ENCODE data around the gene CDIPT.

CDIPT gene

DNA sequence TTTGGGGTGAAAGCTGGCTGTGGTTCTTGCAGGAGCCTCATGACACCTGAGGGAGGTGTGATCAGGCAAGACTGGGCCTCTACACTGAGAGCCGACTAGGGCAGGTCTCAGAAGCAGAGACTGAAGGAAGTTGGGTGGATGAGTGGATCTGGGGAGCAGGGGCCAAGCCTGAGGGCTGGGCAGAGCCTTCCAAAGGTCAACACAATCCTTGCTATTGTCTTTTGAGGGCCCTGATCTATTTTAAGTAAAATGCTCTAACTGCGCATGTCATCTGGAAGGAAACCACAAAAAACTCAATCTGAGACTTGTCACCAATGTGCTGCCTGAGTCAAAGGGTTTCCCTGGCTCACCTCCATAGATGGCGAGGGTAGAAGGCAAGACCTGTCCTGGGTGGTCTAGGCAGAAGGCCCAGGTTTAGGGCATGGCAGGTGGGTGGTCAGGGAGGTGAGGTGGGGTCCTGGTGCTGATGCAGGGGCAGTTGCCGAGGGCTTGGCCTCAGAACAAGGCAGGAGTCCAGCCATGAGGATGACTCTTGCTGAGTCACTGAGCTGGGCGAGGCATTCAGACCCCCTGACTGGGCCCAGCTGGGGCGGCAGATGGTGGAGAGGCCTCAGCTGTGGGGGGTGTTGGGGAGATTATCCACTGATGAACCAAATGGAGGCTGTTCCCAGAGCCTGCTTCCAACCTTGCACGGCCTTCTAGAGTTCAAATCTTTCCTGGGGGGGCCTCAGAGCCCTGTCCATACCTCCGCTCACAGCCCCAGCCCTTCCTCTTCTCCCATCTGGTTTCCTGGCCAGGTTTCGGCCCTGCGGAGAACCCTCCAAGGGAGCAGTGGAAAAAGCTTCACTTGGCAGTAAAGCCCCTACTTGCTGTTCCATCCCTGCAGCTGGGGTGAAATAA, 37.6 kb downstream of the CDIPT start:
- peak; percentile 87 for DNase-seq

DNA sequence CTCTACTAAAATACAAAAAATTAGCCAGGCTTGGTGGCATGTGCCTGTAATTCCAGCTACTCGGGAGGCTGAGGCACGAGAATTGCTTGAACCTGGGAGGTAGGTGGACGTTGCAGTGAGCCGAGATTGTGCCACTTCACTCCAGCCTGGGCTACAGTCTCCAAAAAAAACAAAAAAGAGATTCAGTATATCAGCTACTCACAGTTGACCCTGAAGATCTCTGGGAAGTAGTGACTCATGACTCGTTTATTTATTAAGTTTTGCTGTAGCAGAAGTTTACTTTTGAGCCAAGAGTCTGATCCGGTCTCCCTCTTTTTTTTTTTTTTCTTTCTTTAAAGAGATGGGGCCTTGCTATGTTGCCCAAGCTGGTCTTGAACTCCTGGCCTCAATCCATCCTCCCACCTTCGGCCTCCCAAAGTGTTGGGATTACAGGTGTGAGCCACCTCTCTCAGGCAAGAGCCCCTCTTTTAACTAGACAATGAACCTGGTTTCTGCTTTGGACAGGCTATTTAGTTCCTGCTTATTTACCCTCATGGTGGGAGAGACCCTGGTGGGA, 38.4 kb downstream of the CDIPT start:
- DNase-seq: peak; percentile 80

DNA sequence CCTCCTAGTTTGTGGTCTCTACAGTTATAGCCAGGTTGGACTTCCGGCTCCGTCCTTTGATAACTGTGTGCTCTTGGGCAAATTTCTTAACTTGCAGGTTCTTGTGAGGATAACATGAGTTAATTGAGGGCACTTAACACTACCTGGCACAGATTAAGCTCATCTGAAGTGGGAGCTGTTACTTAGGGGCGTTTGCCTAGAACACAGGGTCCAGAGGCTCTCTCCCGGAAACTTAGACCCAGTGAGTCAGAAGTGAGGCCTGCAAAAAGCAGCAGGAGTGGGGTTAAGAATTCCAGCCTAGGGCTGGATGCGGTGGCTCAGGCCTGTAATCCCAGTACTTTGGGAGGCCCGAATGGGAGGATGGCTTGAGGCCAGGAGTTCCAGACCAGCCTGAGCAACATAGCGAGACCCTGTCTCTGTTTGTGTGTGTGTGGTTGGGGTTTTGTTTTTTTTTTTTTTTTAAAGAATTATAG, 41.3 kb downstream of the CDIPT start:
- peak; percentile 80 for DNase-seq

DNA sequence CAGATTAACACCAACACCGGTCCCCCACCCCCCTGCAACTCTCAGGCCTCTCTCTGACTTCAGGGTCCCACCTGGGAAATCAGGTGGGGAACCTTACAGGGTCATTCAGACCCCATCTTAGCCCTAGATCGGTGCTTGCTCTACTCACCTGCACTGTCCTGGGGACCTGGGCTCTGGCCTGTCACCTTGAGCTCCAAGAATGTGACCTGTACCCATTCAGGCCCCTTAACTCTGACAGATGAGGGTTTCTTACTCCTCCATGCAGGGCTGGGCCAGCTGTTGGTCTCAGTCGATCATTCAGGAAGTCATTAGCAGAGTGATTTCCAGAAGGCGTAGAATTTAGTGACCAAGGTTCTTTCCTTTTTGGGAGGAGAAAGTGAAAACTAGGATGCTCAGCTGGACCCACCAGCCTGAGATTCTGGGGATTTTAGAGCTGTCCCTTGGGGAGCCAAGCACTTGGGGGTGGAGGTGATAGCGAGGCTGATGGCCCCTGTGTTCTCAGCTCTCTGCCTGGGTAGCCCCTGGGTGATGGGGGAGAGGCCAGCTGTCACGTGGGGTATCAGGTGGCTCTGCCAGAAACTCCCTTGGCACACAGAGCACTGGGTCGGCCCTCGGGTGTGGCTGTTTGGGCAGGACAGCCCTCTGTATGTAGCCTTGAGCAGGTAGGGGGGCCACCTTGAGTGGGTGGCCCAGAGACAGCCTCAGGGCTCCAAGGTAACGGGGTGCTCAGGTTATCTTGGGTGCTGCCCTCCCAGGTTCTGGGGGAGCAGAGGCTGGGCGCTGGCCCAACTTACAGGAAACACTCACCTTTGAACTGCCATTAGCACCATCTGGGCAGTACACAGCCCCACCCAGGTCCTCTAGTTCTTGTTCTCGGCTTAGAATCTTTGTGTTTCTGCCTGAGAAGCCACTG, 42.0 kb downstream of the CDIPT start:
- DNase-seq: no peak

DNA sequence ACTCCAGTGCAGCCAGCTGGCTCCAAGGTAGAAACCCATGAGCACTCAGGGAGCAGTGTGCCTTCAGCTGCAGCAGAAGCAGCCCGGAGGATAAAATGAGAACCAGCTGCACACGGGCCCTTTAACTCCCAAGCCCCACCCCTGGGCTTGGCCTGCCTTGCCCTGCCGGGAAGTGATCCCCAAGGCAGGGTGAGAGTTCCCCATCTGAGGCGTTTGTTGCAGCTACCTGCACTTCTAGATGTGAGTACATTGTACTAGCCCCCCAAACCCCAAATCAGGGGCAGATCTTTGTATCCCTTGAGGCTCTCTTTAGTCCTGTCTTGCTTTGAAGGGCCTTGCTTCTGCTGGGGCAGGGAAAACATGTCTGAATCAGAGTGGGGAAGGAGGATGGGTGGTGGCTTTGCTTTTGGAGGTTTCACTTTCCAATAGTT, 42.7 kb downstream of the CDIPT start, which contains the start of gene MVP:
Gene MVP, plus strand, starts transcription at position 192 of the 431 bp plus-strand sequence. CDS start 10,088 bp downstream, outside the sequence.
- peak; percentile 73 for DNase-seq

DNA sequence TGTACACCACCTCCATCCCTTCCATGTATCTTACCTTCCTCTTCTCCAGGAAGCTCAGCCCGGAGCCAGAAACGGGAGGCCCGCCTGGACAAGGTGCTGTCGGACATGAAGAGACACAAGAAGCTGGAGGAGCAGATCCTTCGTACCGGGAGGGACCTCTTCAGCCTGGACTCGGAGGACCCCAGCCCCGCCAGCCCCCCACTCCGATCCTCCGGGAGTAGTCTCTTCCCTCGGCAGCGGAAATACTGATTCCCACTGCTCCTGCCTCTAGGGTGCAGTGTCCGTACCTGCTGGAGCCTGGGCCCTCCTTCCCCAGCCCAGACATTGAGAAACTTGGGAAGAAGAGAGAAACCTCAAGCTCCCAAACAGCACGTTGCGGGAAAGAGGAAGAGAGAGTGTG, 43.5 kb downstream of the CDIPT start:
- no peak for DNase-seq

DNA sequence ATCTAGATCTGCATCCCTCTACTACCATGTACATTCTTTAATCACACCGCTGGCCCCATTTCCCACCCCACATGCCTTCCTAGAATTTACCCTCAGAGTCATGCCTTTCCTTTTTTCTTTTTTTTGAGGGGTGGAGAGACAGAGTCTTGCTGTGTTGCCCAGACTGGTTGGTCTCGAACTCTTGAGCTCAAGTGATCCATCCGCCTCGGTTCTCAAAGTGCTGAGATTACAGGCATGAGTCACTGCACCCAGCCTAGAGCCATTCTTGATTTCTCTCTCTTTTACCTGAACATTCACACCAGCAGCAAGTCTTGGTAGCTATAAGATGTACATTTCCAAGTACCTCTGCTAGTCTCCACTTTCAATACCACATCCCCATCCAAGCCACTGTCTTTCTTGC, 44.9 kb downstream of the CDIPT start:
- DNase-seq: no peak

DNA sequence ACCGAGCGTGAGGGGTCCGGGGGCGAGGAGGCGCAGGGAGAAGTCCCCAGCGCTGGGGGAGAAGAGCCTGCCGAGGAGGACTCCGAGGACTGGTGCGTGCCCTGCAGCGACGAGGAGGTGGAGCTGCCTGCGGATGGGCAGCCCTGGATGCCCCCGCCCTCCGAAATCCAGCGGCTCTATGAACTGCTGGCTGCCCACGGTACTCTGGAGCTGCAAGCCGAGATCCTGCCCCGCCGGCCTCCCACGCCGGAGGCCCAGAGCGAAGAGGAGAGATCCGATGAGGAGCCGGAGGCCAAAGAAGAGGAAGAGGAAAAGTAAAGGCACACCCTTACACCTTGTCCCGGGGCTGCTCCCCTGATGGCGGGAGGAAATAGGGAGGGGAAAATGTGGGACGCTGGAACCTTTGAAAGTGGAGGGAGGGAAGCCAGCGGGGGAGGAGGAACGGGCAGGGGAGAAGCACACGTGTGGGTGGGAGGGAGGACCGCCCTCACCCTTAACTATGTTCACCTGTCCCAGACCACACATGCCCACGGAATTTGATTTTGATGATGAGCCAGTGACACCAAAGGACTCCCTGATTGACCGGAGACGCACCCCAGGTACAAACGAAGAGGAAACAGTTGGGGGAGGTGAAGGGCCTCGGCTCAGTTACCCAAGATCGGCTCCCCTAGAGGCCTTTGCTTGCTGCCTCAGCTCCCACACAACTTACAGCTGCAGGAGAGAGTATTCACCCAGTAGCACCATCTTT, 46.2 kb downstream of the CDIPT start:
- DNase-seq: peak; percentile 48

DNA sequence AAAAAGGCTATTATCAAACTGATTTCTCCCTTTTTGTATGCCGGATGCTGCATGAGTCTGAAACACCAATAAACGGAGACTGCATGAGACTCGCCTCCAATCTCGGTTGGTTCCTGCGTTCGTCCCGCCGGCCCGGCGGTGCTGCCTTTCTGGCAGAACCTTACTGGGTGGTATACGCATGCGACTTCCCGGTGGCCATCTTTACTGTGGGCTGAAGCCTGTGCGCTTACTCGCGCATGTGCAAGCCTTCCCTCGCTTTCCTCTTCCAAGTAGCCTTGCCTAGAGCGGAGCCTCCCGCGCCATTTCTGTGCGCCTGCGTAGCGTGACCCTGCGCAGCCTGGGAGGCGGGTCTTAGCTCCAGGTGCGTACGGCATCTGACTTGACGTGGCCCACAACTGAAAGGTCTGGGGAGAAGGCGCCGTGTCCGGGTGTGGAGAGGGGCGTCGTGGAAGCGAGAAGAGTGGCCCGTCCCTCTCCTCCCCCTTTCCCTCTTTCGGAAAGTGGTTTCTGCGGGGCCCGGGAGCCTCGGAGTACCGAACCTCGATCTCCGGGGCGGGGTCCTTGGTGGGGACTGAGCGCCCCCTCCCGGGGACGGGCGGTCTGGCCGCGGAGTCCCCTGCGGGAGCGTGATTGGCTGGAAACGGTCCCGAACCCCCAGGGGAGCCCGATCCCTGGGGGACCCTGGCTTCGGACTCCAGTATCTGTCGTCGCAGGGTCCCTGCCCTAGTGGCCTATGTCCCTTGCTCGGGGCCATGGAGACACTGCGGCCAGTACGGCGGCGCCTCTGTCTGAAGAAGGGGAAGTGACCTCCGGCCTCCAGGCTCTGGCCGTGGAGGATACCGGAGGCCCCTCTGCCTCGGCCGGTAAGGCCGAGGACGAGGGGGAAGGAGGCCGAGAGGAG, 47.0 kb downstream of the CDIPT start, which contains the start of gene PAGR1:
Gene PAGR1, plus strand, starts transcription at position 360 of the 901 bp plus-strand sequence. Its CDS starts 374 bp downstream, at position 734.
- peak; percentile 100 for DNase-seq

DNA sequence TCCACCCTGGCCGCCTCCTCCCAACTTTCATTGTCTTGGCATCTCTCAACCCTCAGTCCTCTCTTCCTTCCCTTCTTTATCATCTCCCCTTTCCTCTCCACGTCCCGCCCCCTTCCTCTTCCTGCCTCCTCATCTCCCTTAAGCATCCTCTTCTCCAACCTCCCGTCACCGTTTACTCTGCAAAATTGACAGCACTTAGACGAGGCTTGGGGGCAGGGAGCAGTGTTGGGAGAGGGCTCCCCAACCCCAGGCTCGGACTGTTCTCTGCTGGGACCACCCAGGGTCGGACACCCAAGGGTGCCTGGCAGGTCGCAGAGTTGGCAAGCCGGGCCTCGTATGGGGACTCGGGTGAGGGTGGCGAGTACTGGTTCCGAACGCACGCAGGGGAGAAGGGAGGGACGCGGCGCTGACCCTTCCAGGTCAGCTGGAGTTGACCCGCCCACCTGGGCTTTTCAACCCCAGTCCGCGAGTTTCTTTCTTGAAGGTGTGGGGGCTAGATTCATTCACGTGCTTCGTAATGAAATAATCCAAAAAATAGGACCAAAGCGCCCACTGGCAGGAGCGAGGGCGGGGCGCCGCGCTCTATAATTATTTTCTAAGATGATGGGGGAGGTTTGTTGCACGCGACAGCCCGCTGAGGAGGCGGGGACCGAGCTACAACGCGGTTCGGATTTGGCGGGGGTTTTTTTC, 47.8 kb downstream of the CDIPT start:
- no peak for DNase-seq

DNA sequence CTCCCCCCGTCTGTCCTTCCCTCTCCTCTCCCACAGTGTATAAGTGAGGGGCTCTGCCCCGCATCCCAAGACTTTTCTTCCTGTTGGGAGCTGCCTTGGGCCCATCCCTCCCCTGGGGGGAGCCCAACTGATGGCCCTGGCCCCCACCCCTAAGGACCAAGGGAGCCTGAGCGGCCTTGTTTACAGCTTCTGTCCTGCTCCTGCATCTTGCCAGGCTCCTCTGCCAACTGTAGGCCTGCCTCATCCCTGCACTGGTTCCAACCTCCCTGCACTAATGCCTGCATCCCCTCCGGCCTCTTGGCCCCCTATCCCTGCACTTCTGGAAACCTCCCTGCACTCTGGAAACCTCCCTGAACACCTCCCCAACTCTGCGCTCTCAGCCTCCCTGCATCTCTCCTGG, 48.4 kb downstream of the CDIPT start:
- no peak for DNase-seq

DNA sequence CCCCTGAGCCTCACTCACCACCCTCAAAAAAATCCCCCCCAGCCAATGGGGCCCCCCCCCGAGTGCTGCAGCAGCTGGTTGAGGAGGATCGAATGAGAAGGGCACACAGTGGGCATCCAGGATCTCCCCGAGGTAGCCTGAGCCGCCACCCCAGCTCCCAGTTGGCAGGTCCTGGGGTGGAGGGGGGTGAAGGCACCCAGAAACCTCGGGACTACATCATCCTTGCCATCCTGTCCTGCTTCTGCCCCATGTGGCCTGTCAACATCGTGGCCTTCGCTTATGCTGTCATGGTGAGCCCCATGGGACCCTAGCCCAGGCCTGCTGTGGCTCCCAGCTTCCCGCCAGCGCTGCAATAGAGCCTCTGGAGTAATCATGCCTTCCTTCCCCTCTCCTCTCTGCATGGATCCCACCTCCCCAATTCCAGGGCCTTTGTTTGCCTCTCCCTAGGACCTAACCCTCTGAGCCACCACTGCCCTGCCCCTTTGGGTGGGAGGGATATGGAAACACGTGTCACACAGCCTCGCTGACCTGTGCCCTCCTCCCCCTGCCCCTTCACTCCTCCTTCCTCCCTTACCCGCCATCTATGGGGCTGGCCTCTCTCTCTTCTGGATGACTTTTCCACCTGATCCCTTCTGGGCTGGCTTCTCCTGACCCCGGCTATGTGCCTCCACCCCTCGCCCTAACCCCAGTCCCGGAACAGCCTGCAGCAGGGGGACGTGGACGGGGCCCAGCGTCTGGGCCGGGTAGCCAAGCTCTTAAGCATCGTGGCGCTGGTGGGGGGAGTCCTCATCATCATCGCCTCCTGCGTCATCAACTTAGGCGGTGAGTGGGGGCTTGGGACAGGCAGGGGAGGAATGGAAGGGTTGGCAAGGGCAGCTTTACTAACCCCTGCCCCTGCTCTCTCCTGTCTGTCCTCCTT, 49.1 kb downstream of the CDIPT start:
- DNase-seq: no peak

DNA sequence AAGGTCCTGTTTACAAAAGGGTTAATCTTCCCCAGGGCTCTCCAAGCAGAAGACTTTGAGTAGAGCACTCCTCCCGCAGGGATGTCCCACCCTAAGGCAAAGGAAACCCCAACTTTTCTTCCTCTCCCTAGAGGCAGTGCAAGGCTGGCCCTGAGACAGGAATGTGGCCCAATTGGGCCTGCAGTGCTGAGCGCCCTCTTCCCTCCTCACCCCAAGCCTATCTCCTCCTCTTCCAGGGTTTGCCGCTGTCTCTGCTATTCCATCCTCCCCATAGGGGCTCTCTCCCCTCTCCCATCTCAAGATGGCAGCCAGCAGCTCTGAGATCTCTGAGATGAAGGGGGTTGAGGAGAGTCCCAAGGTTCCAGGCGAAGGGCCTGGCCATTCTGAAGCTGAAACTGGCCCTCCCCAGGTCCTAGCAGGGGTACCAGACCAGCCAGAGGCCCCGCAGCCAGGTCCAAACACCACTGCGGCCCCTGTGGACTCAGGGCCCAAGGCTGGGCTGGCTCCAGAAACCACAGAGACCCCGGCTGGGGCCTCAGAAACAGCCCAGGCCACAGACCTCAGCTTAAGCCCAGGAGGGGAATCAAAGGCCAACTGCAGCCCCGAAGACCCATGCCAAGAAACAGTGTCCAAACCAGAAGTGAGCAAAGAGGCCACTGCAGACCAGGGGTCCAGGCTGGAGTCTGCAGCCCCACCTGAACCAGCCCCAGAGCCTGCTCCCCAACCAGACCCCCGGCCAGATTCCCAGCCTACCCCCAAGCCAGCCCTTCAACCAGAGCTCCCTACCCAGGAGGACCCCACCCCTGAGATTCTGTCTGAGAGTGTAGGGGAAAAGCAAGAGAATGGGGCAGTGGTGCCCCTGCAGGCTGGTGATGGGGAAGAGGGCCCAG, 50.0 kb downstream of the CDIPT start:
- no peak for DNase-seq

DNA sequence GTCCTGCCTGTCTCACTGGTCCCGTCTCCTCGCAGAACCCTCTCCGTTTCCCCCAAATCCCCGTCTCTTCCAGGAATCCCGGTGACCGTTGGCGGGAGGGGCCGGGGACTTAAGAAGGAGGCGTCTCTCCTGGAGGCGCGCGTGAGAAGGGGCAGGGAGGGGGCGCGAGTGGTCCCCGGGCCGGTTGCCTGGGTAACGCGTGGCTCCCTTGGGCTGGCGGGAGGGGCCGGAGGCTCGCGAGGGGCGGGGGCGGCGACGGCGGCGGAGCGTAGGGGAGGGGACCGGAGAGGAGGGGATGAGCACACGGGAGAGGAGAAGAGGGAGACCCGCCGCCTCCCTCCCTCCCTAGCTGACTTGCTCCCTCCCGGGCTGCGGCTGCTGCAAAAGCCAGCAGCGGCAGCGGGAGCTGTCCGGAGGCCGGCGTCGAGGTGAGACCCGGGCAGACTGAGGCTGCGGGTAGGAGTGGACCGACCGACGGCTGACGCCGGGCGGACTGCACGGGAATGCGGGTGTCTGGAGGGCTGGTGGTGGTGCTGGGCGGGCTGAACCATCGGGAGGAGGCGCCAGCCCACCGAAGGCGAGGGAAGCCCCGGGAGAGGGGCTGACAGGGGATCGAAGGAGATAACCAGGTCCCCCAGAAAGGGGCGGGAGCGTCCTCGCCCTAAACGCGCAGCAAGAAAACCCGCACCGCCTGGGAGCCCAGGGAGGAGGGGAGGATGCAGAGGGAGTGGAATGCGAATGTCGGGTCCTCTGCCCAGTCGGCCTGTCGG, 50.9 kb downstream of the CDIPT start, which contains the start of gene PRRT2:
Gene PRRT2, plus strand, starts transcription at position 298 of the 770 bp plus-strand sequence. CDS start 862 bp downstream, outside the sequence.
- DNase-seq: peak; percentile 61

DNA sequence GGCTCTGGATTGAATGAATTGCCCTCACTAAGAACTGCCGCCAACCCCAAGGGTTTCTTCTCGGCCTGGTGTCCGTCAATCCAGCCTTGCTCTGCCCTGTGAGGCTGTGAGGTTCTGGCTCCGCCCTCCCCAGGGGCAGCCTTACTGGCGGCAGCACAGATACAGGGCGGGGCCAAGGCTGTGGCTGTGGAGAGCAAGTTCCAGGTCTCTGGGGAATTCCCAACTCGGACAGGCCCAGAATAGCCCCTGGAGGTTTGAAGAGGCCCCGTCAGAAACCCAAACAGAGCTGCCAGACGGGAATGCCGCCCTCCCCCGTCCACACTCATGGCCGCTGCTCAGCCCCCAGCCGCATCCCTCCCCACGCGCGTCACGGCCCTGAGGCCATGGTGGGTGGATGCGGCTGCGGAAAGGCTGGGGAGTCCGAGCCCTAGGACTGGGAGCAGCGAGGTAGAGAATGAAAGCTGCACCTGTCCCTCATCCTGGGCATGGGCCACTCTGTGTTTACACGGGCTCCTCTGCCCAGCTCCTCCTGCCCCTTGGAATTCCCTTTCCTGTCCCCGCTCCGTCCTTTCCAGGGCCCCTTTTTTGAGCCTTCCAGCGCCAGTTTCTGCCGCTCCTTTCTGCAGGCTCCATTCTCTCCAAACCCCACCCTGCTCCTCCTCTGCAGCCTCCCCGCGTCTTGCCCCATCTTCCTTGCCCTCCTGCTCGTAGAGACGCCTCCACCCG, 51.7 kb downstream of the CDIPT start:
- peak; percentile 97 for DNase-seq

DNA sequence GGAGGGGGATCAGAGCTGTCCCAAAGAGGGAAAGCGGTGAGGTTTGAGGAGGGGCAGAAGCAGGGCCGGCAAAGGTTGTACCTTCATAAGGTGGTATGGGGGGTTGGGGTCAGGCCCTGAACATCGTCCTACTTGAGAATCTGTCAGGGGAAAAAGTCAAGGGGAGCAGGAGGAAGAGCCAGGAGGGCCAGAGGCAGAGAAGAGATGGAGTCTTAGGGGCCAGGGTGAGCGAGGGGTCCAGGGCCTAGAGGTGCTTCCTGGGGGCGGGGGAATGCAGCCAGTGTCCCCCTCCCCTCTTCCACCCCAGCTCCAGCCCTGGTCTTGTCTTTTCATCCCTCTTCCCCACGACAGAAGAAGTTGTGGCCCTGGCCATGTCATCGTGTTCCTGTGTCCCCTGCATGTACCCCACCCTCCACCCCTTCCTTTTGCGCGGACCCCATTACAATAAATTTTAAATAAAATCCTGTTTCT, 52.3 kb downstream of the CDIPT start:
- DNase-seq: no peak

Data from fibroblast of skin of abdomen (primary cell).